PC-3 (cell line): ENCODE data around the gene FTL. TPM values are rescaled to one million over a fixed set of nuclear protein-coding genes. Genes with fewer than 3 reads are reported as not detected.

ENCODE experiments used
- ATAC-seq: fragments of 200-7000 bp; cut with Tn5 transposase; 2 replicates; pipeline ENCODE4 v1.9.1; 2020; ENCODE audit warnings: mild to moderate bottlenecking, moderate library complexity
- BruUV-seq: library from RNA; stranded (reverse); fragments of 400-500 nt; replicated peaks from 2 replicates; lab custom pipeline; 2021; lab: Mats Ljungman, UMichigan
- CTCF ChIA-PET: fragments of 300-600 bp; sonication (Branson Sonifier 250); formaldehyde crosslinking; loops from one replicate; lab custom pipeline; 2022; ENCODE audit warnings: antibody characterized with exemption; lab: Charles Lee
- POLR2A ChIA-PET: fragments of 300-600 bp; sonication (Branson Sonifier 250); formaldehyde crosslinking; loops from one replicate; lab custom pipeline; 2022; ENCODE audit warnings: antibody characterized with exemption; ENCODE audit not compliant: unreplicated experiment; lab: Charles Lee
- DNase-seq: peaks from one replicate; pipeline ENCODE4 v3.0.0-alpha.2; 2015
- H2AFZ ChIP-seq: fragments of 300-600 bp; sonication (generic); 2 replicates; pipeline ENCODE4 v1.6.0; 2016; ENCODE audit warnings: antibody characterized with exemption, low read length
- H3F3A ChIP-seq: fragments of 300-600 bp; sonication (generic); one replicate; pipeline ENCODE4 v1.6.0; 2017; ENCODE audit warnings: antibody characterized with exemption, low read length, control low read depth, mild to moderate bottlenecking; ENCODE audit not compliant: unreplicated experiment
- H3K27ac ChIP-seq: fragments of 300-600 bp; sonication (generic); 2 replicates; pipeline ENCODE4 v1.5.1; 2016; ENCODE audit warnings: mild to moderate bottlenecking, low read length
- H3K27me3 ChIP-seq: fragments of 300-600 bp; sonication (generic); 2 replicates; pipeline ENCODE4 v1.6.1; 2016; ENCODE audit warnings: low read length, mixed read lengths
- H3K36me3 ChIP-seq: fragments of 300-600 bp; sonication (generic); 2 replicates; pipeline ENCODE4 v1.6.1; 2016; ENCODE audit warnings: low read depth, mixed run types, low read length, mixed read lengths
- H3K4me1 ChIP-seq: fragments of 300-600 bp; sonication (generic); 2 replicates; pipeline ENCODE4 v1.5.1; 2016; ENCODE audit warnings: low read length; ENCODE audit not compliant: insufficient read depth
- H3K4me2 ChIP-seq: fragments of 300-600 bp; sonication (generic); 2 replicates; pipeline ENCODE4 v1.6.0; 2016; ENCODE audit warnings: low read length
- H3K4me3 ChIP-seq: fragments of 300-600 bp; sonication (generic); 2 replicates; pipeline ENCODE4 v1.5.1; 2016; ENCODE audit warnings: mild to moderate bottlenecking, low read length, mixed read lengths
- H3K79me2 ChIP-seq: fragments of 300-600 bp; sonication (generic); 2 replicates; pipeline ENCODE4 v1.6.1; 2017; ENCODE audit warnings: low read length, mixed read lengths
- H3K9ac ChIP-seq: fragments of 300-600 bp; sonication (generic); 2 replicates; pipeline ENCODE4 v1.6.0; 2016; ENCODE audit warnings: mild to moderate bottlenecking, low read length
- H3K9me2 ChIP-seq: fragments of 300-600 bp; sonication (generic); replicated peaks from 2 replicates; pipeline ENCODE4 v1.6.1; 2016; ENCODE audit warnings: mixed run types, low read length, mixed read lengths
- H3K9me3 ChIP-seq: fragments of 300-600 bp; sonication (generic); 2 replicates; pipeline ENCODE4 v1.6.1; 2016; ENCODE audit warnings: low read length, mixed read lengths
- H4K20me1 ChIP-seq: fragments of 300-600 bp; sonication (generic); 2 replicates; pipeline ENCODE4 v1.6.1; 2016; ENCODE audit warnings: low read length, mixed read lengths
- EZH2 ChIP-seq: fragments of 300-600 bp; sonication (generic); IDR thresholded peaks from one replicate; pipeline ENCODE4 v1.6.1; 2017; ENCODE audit warnings: antibody characterized with exemption, mild to moderate bottlenecking, low read length; ENCODE audit not compliant: unreplicated experiment
- EZH2phosphoT487 ChIP-seq: fragments of 300-600 bp; sonication (generic); IDR thresholded peaks from 2 replicates; pipeline ENCODE4 v1.6.1; 2018; ENCODE audit warnings: mild to moderate bottlenecking, antibody characterized with exemption, low read length, borderline replicate concordance
- intact Hi-C: fragments of 100-400 bp; cut with micrococcal nuclease; formaldehyde crosslinking; loops from 2 replicates; pipeline ENCODE4 v1.9.0; 2023
- total RNA-seq: library from RNA; depleted of rRNA; stranded (reverse); fragments of >200 nt; gene quantifications from 2 replicates; pipeline ENCODE4 v1.2.3, GENCODE V29; 2014
- TF ChIP-seq, protein P1 (sequence below): fragments of 300-600 bp; sonication (generic); conservative IDR thresholded peaks from 2 replicates; pipeline ENCODE4 v1.5.1; 2017; ENCODE audit warnings: antibody characterized with exemption, low read depth, mild to moderate bottlenecking, low read length

The FTL gene
- total RNA-seq, 1 experiment from 2014 or later = 1,109 TPM

DNA sequence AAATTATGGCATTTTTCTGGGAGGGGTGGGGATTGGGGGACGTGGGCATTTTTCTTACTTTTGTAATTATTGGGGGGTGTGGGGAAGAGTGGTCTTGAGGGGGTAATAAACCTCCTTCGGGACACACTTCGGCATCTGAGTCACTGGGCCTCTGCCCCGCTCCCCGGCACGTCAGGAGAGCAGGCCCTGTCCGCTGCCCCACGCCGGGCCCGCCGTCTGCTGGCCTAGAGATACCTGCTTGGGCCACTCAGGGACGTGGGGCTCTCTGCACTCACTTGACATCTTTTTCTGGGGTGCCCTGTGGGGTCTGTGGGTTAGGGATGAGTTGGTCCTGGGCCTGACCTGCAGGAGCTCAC is 3.5 kb upstream of the FTL start:
- H3K4me2 ChIP-seq = no peak overlapping the region
- H2AFZ ChIP-seq = no peak overlapping the region
- no peak overlapping the region for H3K9ac ChIP-seq
- no peak overlapping the region for H3K27ac ChIP-seq
- 0 out of 2 replicates have a peak, but pooled peaks cover 5% of the 10 kb centered on the region for H4K20me1 ChIP-seq
- no peak for ATAC-seq
- BruUV-seq = no TSS peak
- H3K4me1 ChIP-seq = peaks cover 31% of the 10 kb centered on the region
- H3F3A ChIP-seq = peaks cover 5% of the 10 kb centered on the region
- intact Hi-C loops = no loop called here
- peaks cover 7% of the 10 kb centered on the region; the same call in 1 of the 2 replicates for H3K36me3 ChIP-seq
- TF ChIP-seq EZH2phosphoT487 (no peak), EZH2 (no peak)
- TF ChIP-seq, protein P1, sequence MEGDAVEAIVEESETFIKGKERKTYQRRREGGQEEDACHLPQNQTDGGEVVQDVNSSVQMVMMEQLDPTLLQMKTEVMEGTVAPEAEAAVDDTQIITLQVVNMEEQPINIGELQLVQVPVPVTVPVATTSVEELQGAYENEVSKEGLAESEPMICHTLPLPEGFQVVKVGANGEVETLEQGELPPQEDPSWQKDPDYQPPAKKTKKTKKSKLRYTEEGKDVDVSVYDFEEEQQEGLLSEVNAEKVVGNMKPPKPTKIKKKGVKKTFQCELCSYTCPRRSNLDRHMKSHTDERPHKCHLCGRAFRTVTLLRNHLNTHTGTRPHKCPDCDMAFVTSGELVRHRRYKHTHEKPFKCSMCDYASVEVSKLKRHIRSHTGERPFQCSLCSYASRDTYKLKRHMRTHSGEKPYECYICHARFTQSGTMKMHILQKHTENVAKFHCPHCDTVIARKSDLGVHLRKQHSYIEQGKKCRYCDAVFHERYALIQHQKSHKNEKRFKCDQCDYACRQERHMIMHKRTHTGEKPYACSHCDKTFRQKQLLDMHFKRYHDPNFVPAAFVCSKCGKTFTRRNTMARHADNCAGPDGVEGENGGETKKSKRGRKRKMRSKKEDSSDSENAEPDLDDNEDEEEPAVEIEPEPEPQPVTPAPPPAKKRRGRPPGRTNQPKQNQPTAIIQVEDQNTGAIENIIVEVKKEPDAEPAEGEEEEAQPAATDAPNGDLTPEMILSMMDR = no peak
- no peaks in the 10 kb centered on the region for H3K9me2 ChIP-seq
- DNase-seq = no peak
- H3K9me3 ChIP-seq = no peaks in the 10 kb centered on the region
- no peak overlapping the region for H3K4me3 ChIP-seq
- peaks cover 14% of the 10 kb centered on the region for H3K79me2 ChIP-seq
- H3K27me3 ChIP-seq = no peaks in the 10 kb centered on the region
- POLR2A ChIA-PET = interaction anchor here (0.6 kb wide), 2 partner anchors 81 to 83 kb away, joined by 7 to 22 read pairs; no protein-coding TSS in a partner anchor
- CTCF ChIA-PET = interaction anchor here (0.5 kb wide), 1 partner anchor 32 kb away, joined by 3 read pairs; the partner anchor contains the start of genes GYS1 and RUVBL2

DNA sequence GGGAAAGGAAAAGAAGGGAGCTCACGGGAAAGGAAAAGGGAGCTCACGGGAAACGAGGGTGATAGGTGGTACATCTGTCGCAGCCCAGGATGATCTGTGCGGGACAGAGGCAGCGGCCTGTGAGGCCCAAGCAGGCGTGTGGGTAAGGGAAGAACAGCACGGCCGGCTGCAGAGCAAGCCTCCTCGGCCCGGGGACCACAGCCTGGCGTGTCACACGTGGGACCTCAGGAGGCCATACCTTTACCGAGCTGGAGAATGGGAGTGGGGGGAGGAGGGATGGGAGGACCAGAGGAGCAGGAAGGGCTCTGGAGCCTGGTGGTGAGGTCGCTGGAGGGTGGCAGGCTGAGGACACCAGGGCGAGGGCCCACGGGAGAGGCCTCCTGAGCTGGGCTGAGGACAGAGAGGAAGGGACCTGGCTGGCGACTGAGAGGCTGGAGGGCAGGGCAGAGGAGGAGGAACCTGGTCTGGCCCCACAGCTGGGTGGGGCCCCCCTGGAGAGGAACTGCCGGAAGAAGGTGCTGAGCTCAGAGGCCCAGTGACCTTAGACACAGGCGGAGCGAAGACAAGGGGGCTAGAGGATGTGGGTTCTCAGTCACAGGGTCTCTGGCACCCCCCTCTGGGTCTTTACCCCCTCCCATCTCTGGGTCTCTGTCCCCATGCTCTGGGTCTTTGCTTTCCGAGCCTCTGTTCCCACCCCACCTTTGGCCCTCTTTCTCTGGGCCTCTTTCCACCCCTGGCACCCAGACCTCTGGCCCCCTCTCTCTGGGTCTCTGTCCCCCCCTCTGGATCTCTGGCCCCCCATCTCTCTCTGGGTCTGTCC is 2.9 kb upstream of the FTL start:
- Histone ChIP-seq H3K9me2 (no peaks in the 10 kb centered on the region), H3F3A (peaks cover 5% of the 10 kb centered on the region), H3K4me3 (no peak overlapping the region), H3K9ac (no peak overlapping the region), H3K9me3 (no peaks in the 10 kb centered on the region), H3K27ac (0 out of 2 replicates have a peak overlapping the region, but pooled peaks have one; percentile 23), H3K4me2 (no peak overlapping the region), H4K20me1 (0 out of 2 replicates have a peak, but pooled peaks cover 5% of the 10 kb centered on the region), H3K79me2 (peaks cover 14% of the 10 kb centered on the region), H3K36me3 (peaks cover 7% of the 10 kb centered on the region; the same call in 1 of the 2 replicates), H2AFZ (no peak overlapping the region), H3K4me1 (peaks cover 31% of the 10 kb centered on the region), H3K27me3 (no peaks in the 10 kb centered on the region)
- peak; percentile 50 for ATAC-seq
- no TSS peak for BruUV-seq
- TF ChIP-seq, protein P1 = no peak
- TF ChIP-seq EZH2 = no peak
- TF ChIP-seq EZH2phosphoT487 = no peak
- intact Hi-C loops = no loop called here
- ChIA-PET CTCF (interaction anchor here (0.5 kb wide), 1 partner anchor 31 kb away, joined by 3 read pairs; the partner anchor contains the start of genes GYS1 and RUVBL2), POLR2A (interaction anchor here (0.6 kb wide), 2 partner anchors 81 to 83 kb away, joined by 7 to 22 read pairs; no protein-coding TSS in a partner anchor)
- peak; percentile 18 for DNase-seq
